ENCODE data around the gene CYP4F8. TPM values are rescaled to one million over a fixed set of nuclear protein-coding genes. Genes with fewer than 3 reads are reported as not detected.
A peak's percentile ranks its signal among the peaks of the same experiment; 100 is the strongest.
"Not testable (repeated sequence)": the region's sequence is repeated elsewhere in the genome, so short reads cannot be mapped to it uniquely, and the experiment has no call there.

Gene CYP4F8
- total RNA-seq, 1 donor from 2014 or later: 0.98 TPM

DNA sequence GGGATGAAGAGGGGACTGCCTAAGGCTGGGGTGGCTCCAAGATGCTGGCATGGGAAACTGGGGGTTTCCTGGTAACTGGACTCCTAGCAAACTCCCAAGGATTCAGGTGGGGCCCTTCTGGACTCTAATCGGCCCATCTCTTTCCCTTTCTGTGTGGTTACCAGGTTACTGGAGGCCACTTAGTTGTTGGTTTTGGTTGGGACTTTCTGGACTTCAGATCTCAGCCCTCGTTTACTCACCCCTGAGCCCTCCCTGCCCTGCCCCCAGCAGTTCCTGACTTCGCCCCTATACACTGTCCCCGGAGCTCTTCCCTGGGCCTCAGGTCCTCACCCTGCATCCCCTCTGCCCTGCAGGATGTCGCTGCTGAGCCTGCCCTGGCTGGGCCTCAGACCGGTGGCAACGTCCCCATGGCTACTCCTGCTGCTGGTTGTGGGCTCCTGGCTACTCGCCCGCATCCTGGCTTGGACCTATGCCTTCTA lies 58.2 kb downstream of the CYP4F8 start:
- DNase-seq (ENCODE audit: extremely low spot score in 2 of 2): no peak
- Histone ChIP-seq H3K9me3 (no peaks in the 10 kb centered on the region), H3K4me1 (peaks cover 38% of the 10 kb centered on the region), H3K4me3 (peak overlapping the region; percentile 26 to 35), H3K27ac (peak overlapping the region; percentile 70), H3K27me3 (no peaks in the 10 kb centered on the region), H3K36me3 (no peaks in the 10 kb centered on the region)
- TF ChIP-seq POLR2AphosphoS5 (IDR thresholded peaks at IDR 0.05; ENCODE audit: insufficient read depth in 1 of 2, low read depth in 1 of 2): peak in 1 of 2 donors; percentile 8
- TF ChIP-seq POLR2A (IDR thresholded peaks at IDR 0.05): no peak
- intact Hi-C loops (cut with DNase I): no loop called here

DNA sequence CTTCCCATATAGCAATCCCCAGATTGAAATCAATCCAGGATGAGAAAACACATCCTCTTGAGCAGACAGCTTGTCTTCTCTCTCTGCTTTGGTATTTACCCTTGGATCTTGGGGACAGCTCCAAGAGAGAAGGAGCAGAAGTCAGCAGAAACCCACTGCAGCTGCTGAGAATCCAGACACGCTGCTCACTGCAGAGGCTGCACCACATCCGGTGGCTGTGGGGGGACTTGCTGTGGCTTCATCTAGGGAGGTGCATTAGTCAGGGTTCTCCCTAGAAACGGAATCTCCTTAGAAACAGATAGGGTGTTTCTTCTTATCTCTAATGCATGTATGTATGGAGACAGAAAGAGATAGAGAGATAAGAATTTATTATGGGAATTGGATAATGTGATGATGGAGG lies 60.5 kb downstream of the CYP4F8 start:
- peaks cover 24% of the 10 kb centered on the region for H3K4me1 ChIP-seq
- no peak overlapping the region for H3K27ac ChIP-seq
- peaks cover 0 to 5% of the 10 kb centered on the region in 2 donors for H3K36me3 ChIP-seq
- DNase-seq (ENCODE audit: extremely low spot score in 2 of 2): no peak
- TF ChIP-seq POLR2AphosphoS5 (IDR thresholded peaks at IDR 0.05; ENCODE audit: insufficient read depth in 1 of 2, low read depth in 1 of 2): no peak
- TF ChIP-seq, protein P1, sequence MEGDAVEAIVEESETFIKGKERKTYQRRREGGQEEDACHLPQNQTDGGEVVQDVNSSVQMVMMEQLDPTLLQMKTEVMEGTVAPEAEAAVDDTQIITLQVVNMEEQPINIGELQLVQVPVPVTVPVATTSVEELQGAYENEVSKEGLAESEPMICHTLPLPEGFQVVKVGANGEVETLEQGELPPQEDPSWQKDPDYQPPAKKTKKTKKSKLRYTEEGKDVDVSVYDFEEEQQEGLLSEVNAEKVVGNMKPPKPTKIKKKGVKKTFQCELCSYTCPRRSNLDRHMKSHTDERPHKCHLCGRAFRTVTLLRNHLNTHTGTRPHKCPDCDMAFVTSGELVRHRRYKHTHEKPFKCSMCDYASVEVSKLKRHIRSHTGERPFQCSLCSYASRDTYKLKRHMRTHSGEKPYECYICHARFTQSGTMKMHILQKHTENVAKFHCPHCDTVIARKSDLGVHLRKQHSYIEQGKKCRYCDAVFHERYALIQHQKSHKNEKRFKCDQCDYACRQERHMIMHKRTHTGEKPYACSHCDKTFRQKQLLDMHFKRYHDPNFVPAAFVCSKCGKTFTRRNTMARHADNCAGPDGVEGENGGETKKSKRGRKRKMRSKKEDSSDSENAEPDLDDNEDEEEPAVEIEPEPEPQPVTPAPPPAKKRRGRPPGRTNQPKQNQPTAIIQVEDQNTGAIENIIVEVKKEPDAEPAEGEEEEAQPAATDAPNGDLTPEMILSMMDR (IDR thresholded peaks at IDR 0.05): no peak
- no peak overlapping the region for H3K4me3 ChIP-seq
- no peaks in the 10 kb centered on the region for H3K9me3 ChIP-seq
- H3K27me3 ChIP-seq: no peaks in the 10 kb centered on the region
- intact Hi-C loops (cut with DNase I): no loop called here

DNA sequence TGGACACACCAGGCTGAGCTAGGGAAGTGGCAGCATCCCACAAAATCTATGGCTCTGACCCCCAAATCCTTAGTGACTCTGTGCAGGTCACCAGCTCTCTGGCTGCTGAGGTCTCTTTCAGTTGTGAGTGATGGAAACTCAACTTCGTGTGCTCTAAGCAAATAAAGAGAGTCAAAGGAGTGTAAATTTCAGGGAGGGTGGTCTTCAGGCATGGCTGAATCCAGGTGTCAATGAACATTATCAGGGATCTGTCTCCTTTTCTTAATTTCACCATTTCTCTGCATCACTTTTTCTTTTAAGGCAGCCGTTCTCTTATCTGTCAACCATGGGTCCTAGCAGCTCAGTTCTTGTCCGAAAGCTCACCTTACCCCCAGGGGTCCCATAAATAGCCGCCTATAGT lies 64.1 kb downstream of the CYP4F8 start:
- no peak for TF ChIP-seq POLR2A (IDR thresholded peaks at IDR 0.05)
- TF ChIP-seq, protein P1 (IDR thresholded peaks at IDR 0.05): no peak
- no peak for TF ChIP-seq POLR2AphosphoS5 (IDR thresholded peaks at IDR 0.05; ENCODE audit: insufficient read depth in 1 of 2, low read depth in 1 of 2)
- no peaks in the 10 kb centered on the region for H3K27me3 ChIP-seq
- intact Hi-C loops (cut with DNase I): no loop called here
- H3K9me3 ChIP-seq: no peaks in the 10 kb centered on the region
- no peak for DNase-seq (ENCODE audit: extremely low spot score in 2 of 2)
- no peak overlapping the region for H3K4me3 ChIP-seq
- H3K27ac ChIP-seq: no peak overlapping the region
- H3K36me3 ChIP-seq: peaks cover 0 to 15% of the 10 kb centered on the region in 2 donors
- H3K4me1 ChIP-seq: peaks cover 4% of the 10 kb centered on the region

DNA sequence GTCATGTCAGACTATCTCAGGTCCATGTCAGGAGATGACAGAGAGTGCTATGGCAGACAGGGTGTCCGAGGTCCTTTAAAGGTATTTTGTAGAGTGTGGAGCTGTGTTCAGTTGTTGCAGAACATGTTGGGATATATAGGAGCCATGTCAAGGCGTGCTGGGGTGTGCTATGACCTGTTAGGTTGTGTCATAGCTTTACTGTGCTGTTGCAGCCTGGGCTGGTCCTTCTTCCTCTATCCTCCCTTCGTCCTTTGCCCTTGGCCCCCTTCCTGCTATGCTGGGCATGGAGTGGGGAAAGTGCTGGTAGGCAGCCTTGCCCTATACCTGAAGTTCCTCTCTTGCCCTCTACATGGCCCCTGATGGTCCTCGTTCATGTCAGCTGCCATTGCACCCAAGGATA lies 64.8 kb downstream of the CYP4F8 start:
- intact Hi-C loops (cut with DNase I); H3K27me3 ChIP-seq; H3K27ac ChIP-seq; H3K9me3 ChIP-seq; H3K4me3 ChIP-seq; DNase-seq (ENCODE audit: extremely low spot score in 2 of 2); H3K4me1 ChIP-seq: not testable (repeated sequence)
- peaks cover 0 to 21% of the 10 kb centered on the region in 2 donors for H3K36me3 ChIP-seq

Small RNA genes within 50 kb of the gene (small RNA-seq; reads per million reads assigned to genes)
- not detected for gene AD000091.1

Other genes with a start within 250 kb of the CYP4F8 start
- gene AKAP8, start 235.4 kb upstream of the CYP4F8 start, total RNA-seq: 27.7 TPM
- gene AKAP8L, start 196.2 kb upstream of the CYP4F8 start, total RNA-seq: 127 TPM
- gene WIZ, start 165.3 kb upstream of the CYP4F8 start, total RNA-seq: 44.4 TPM
- 7.9 TPM for gene RASAL3, start 150.7 kb upstream of the CYP4F8 start, total RNA-seq
- not detected for gene PGLYRP2, start 135.7 kb upstream of the CYP4F8 start, total RNA-seq
- gene CYP4F22, start 106.7 kb upstream of the CYP4F8 start, total RNA-seq: 12.3 TPM
- gene CYP4F3, start 25.7 kb downstream of the CYP4F8 start, total RNA-seq: 29.7 TPM
- 76.1 TPM for gene CYP4F12, start 57.9 kb downstream of the CYP4F8 start, total RNA-seq
- gene OR10H2, start 112.8 kb downstream of the CYP4F8 start, total RNA-seq: not detected
- gene OR10H3, start 122.8 kb downstream of the CYP4F8 start, total RNA-seq: not detected
- gene OR10H5, start 172.4 kb downstream of the CYP4F8 start, total RNA-seq: not detected
- not detected for gene OR10H1, start 200.4 kb downstream of the CYP4F8 start, total RNA-seq

Measured in vagina (tissue), 2 donors.